ENCODE data around the gene MAML2. TPM values are rescaled to one million over a fixed set of nuclear protein-coding genes. Genes with fewer than 3 reads are reported as not detected.

The MAML2 gene
- total RNA-seq, 2 experiments from 2014 or later, result 11.8 to 12.5 TPM

GRCh38 chr11:96114178-96115064 is 228.6 kb downstream of the MAML2 start:
- intact Hi-C loops (cut with micrococcal nuclease), result no loop called here
- ChIA-PET CTCF (interaction anchor here (1.1 to 1.9 kb wide), 4 partner anchors 12 to 59 kb away, joined by 3 to 7 read pairs (median 4); no protein-coding TSS in a partner anchor), POLR2A (interaction anchor here (0.5 to 1.4 kb wide), 2 partner anchors 14 to 1186 kb away, joined by 3 read pairs; no protein-coding TSS in a partner anchor)
- TF ChIP-seq, protein P1, sequence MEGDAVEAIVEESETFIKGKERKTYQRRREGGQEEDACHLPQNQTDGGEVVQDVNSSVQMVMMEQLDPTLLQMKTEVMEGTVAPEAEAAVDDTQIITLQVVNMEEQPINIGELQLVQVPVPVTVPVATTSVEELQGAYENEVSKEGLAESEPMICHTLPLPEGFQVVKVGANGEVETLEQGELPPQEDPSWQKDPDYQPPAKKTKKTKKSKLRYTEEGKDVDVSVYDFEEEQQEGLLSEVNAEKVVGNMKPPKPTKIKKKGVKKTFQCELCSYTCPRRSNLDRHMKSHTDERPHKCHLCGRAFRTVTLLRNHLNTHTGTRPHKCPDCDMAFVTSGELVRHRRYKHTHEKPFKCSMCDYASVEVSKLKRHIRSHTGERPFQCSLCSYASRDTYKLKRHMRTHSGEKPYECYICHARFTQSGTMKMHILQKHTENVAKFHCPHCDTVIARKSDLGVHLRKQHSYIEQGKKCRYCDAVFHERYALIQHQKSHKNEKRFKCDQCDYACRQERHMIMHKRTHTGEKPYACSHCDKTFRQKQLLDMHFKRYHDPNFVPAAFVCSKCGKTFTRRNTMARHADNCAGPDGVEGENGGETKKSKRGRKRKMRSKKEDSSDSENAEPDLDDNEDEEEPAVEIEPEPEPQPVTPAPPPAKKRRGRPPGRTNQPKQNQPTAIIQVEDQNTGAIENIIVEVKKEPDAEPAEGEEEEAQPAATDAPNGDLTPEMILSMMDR (IDR thresholded peaks at IDR 0.05), result no peak
- Mint-ChIP-seq H3K27me3 (no peaks in the 10 kb centered on the region), H3K4me1 (ENCODE audit: low read depth) (peaks cover 62% of the 10 kb centered on the region), H3K4me3 (no peak overlapping the region), H3K27ac (peak overlapping the region; percentile 42), H3K36me3 (ENCODE audit: low read depth) (peaks cover 19% of the 10 kb centered on the region), H3K9me3 (no peaks in the 10 kb centered on the region)
- DNase-seq (no peak), ATAC-seq (no peak)

DNA sequence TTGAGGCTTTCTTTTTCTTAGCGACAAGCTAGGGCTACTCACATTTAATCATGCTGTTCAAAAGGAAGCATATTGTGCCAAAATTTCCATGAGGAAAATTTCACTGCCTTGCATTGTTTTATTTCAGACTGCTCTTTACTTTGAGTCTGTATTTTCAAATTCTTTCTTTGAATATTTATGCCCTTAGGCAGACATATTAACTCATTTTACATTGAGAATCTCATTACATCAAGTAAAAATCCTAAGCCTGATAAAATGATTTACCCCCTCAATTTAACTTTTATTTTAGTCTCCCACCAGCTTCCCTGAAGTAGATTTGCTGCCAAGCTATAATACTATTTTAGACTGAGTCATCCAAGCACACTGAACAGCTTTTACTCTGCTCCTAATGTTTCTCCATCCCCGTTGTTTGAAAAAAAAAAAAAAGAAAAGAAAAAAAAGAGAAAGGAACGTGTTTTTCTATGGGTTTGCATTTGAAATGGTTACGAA is 229.8 kb downstream of the MAML2 start:
- no peaks in the 10 kb centered on the region for H3K9me3 Mint-ChIP-seq
- TF ChIP-seq, protein P1 (IDR thresholded peaks at IDR 0.05), result no peak
- intact Hi-C loops (cut with micrococcal nuclease), result no loop called here
- peaks cover 57% of the 10 kb centered on the region for H3K4me1 Mint-ChIP-seq (ENCODE audit: low read depth)
- ChIA-PET POLR2A (no interaction called here), CTCF (interaction anchor here (1.5 to 1.9 kb wide), 2 partner anchors 11 to 58 kb away, joined by 3 to 7 read pairs; no protein-coding TSS in a partner anchor)
- H3K27ac Mint-ChIP-seq, result peak overlapping the region; percentile 60
- H3K27me3 Mint-ChIP-seq, result no peaks in the 10 kb centered on the region
- H3K36me3 Mint-ChIP-seq (ENCODE audit: low read depth), result peaks cover 16% of the 10 kb centered on the region
- ATAC-seq (no peak), DNase-seq (no peak)
- peak overlapping the region; percentile 25 for H3K4me3 Mint-ChIP-seq

GRCh38 chr11:96112192-96113128 is 230.5 kb downstream of the MAML2 start:
- POLR2A ChIA-PET, result interaction anchor here (0.9 to 1.1 kb wide), 2 partner anchors 19 to 25 kb away, joined by 3 read pairs; no protein-coding TSS in a partner anchor
- peak; percentile 89 for ATAC-seq
- Mint-ChIP-seq H3K9me3 (no peaks in the 10 kb centered on the region), H3K4me1 (ENCODE audit: low read depth) (peaks cover 59% of the 10 kb centered on the region), H3K27ac (peak overlapping the region; percentile 80), H3K36me3 (ENCODE audit: low read depth) (peaks cover 16% of the 10 kb centered on the region), H3K27me3 (no peaks in the 10 kb centered on the region), H3K4me3 (peak overlapping the region; percentile 25)
- peak; percentile 72 for DNase-seq
- intact Hi-C loops (cut with micrococcal nuclease), result no loop called here
- TF ChIP-seq, protein P1 (IDR thresholded peaks at IDR 0.05), result no peak
- CTCF ChIA-PET, result interaction anchor here (1.1 to 1.5 kb wide), 3 partner anchors 10 to 231 kb away, joined by 3 to 6 read pairs (median 3); partner anchors contain the start of gene MAML2

GRCh38 chr11:96111308-96111707 is 231.7 kb downstream of the MAML2 start:
- Mint-ChIP-seq H3K4me1 (ENCODE audit: low read depth) (peaks cover 65% of the 10 kb centered on the region), H3K9me3 (no peaks in the 10 kb centered on the region), H3K36me3 (ENCODE audit: low read depth) (peaks cover 12% of the 10 kb centered on the region), H3K27ac (no peak overlapping the region), H3K4me3 (no peak overlapping the region), H3K27me3 (no peaks in the 10 kb centered on the region)
- no peak for DNase-seq
- TF ChIP-seq, protein P1 (IDR thresholded peaks at IDR 0.05), result no peak
- intact Hi-C loops (cut with micrococcal nuclease), result no loop called here
- POLR2A ChIA-PET, result interaction anchor here (0.9 to 1.1 kb wide), 2 partner anchors 18 to 26 kb away, joined by 3 read pairs; no protein-coding TSS in a partner anchor
- ATAC-seq, result no peak
- CTCF ChIA-PET, result interaction anchor here (1.1 to 1.5 kb wide), 2 partner anchors 52 to 232 kb away, joined by 3 to 6 read pairs; partner anchors contain the start of gene MAML2

Data from activated CD8-positive, alpha-beta T cell treated with anti-CD3 and anti-CD28 coated beads for 36 hours (primary cell).